Liver (tissue), 9 donors: ENCODE measurements around the gene LHFPL5. TPM values are rescaled to one million over a fixed set of nuclear protein-coding genes. Genes with fewer than 3 reads are reported as not detected.

Source experiments
- DNase-seq: peaks from one replicate; pipeline ENCODE4 v3.0.0-alpha.2; 2017; ENCODE audit warnings: low spot score
- H3K27ac ChIP-seq, 2 donors: one replicate each; pipeline ENCODE4 v1.7.0; 2013; ENCODE audit warnings: inconsistent platforms in 2 of 2, low read length in 2 of 2, control low read depth in 1 of 2, low read depth in 1 of 2, mild to moderate bottlenecking in 1 of 2
- H3K27me3 ChIP-seq, 4 donors: one replicate each; pipeline versions ENCODE4 v1.6.1 to v1.7.0; 2013; ENCODE audit warnings: low read length in 3 of 4, inconsistent platforms in 1 of 4, mild to moderate bottlenecking in 1 of 4, moderate library complexity in 1 of 4; ENCODE audit not compliant: control insufficient read depth in 4 of 4, insufficient read depth in 4 of 4
- H3K36me3 ChIP-seq, 4 donors: one replicate each; pipeline versions ENCODE4 v1.6.1 to v1.7.0; 2013; ENCODE audit warnings: low read length in 3 of 4, mild to moderate bottlenecking in 3 of 4, low read depth in 1 of 4, moderate library complexity in 1 of 4; ENCODE audit not compliant: control insufficient read depth in 4 of 4, insufficient read depth in 3 of 4
- H3K4me1 ChIP-seq, 4 donors: one replicate each; pipeline versions ENCODE4 v1.6.1 to v1.7.0; 2013; ENCODE audit warnings: low read length in 3 of 4, mild to moderate bottlenecking in 3 of 4, moderate library complexity in 1 of 4; ENCODE audit not compliant: control insufficient read depth in 4 of 4, insufficient read depth in 4 of 4
- H3K4me3 ChIP-seq, 3 donors: one replicate each; pipeline versions ENCODE4 v1.6.1 to v1.7.0; 2013; ENCODE audit warnings: low read length in 3 of 3, control low read depth in 1 of 3, low read depth in 1 of 3, mild to moderate bottlenecking in 1 of 3
- H3K9ac ChIP-seq, 2 donors: one replicate each; pipeline ENCODE4 v1.7.0; 2013; ENCODE audit warnings: low read length in 2 of 2, mild to moderate bottlenecking in 2 of 2, moderate library complexity in 2 of 2, control low read depth in 1 of 2, low read depth in 1 of 2
- H3K9me3 ChIP-seq, 4 donors: one replicate each; pipeline versions ENCODE4 v1.6.1 to v1.7.0; 2013; ENCODE audit warnings: low read length in 3 of 4; ENCODE audit not compliant: control insufficient read depth in 4 of 4
- EGR1 ChIP-seq, 2 donors: IDR thresholded peaks; 2 replicates each; pipeline ENCODE4 v1.6.1; 2016 to 2018; ENCODE audit warnings: antibody characterized with exemption in 2 of 2, low read depth in 2 of 2
- FOXA1 ChIP-seq: IDR thresholded peaks from 2 replicates; pipeline ENCODE4 v1.6.1; 2016; ENCODE audit warnings: antibody characterized with exemption
- FOXA2 ChIP-seq: IDR thresholded peaks from 2 replicates; pipeline ENCODE4 v1.6.1; 2016; ENCODE audit warnings: antibody characterized with exemption
- GABPA ChIP-seq, 2 donors: IDR thresholded peaks in 1 of 2; conservative IDR thresholded peaks in 1 of 2; 2 replicates each; pipeline ENCODE4 v1.6.1; 2016; ENCODE audit warnings: antibody characterized with exemption in 2 of 2, mild to moderate bottlenecking in 1 of 2, moderate library complexity in 1 of 2
- HNF4A ChIP-seq, 2 donors: conservative IDR thresholded peaks; 2 replicates each; pipeline ENCODE4 v1.6.1; 2016; ENCODE audit warnings: antibody characterized with exemption in 2 of 2, mild to moderate bottlenecking in 2 of 2
- HNF4G ChIP-seq: IDR thresholded peaks from 2 replicates; pipeline ENCODE4 v1.6.1; 2016; ENCODE audit warnings: antibody characterized with exemption
- NR2F2 ChIP-seq: IDR thresholded peaks from 2 replicates; pipeline ENCODE4 v1.6.1; 2016; ENCODE audit warnings: antibody characterized with exemption
- RAD21 ChIP-seq, 2 donors: IDR thresholded peaks; 2 replicates each; pipeline ENCODE4 v1.6.1; 2016; ENCODE audit warnings: antibody characterized with exemption in 2 of 2, mild to moderate bottlenecking in 2 of 2
- RXRA ChIP-seq, 2 donors: IDR thresholded peaks; 2 replicates each; pipeline ENCODE4 v1.6.1; 2017 to 2018; ENCODE audit warnings: antibody characterized with exemption in 2 of 2, mild to moderate bottlenecking in 1 of 2
- SP1 ChIP-seq: IDR thresholded peaks from 2 replicates; pipeline ENCODE4 v1.6.1; 2018; ENCODE audit warnings: antibody characterized with exemption, mild to moderate bottlenecking
- TAF1 ChIP-seq: conservative IDR thresholded peaks from 2 replicates; pipeline ENCODE4 v1.6.1; 2016; ENCODE audit warnings: antibody characterized with exemption, mild to moderate bottlenecking
- YY1 ChIP-seq: IDR thresholded peaks from 2 replicates; pipeline ENCODE4 v1.6.1; 2016; ENCODE audit warnings: antibody characterized with exemption, mild to moderate bottlenecking
- WGBS: extraction: QIAGEN DNeasy Blood & Tissue Kit; methylation state at CpG from one replicate; pipeline ENCODE4 v1.1.7; 2013; 5-methylcytosine and 5-hydroxymethylcytosine counted together
- polyA plus RNA-seq, 2 donors: library from polyadenylated mRNA; stranded (reverse) in 1 of 2; unstranded in 1 of 2; fragments of 200-250 nt in 1 of 2; fragments of >200 nt in 1 of 2; fragmentation: Nextera tagmentation in 1 of 2; extraction: Ambion mirVana in 1 of 2; gene quantifications; one replicate each; pipeline versions ENCODE4 v1.2.1 to v1.2.3, GENCODE V29; 2013 to 2015
- total RNA-seq, 2 donors: library from RNA; depleted of rRNA; stranded (reverse); fragments of >200 nt; gene quantifications; one replicate each; pipeline ENCODE4 v1.2.3, GENCODE V29; 2014
- TF ChIP-seq, protein P1 (sequence below): fragments of 150-350 bp; IDR thresholded peaks from 2 replicates; pipeline ENCODE4 v1.5.1; 2017; ENCODE audit warnings: improper control_type of control experiment, low read depth, low read length; ENCODE audit not compliant: missing input control
- TF ChIP-seq, protein P2 (sequence below): IDR thresholded peaks from 2 replicates; pipeline ENCODE4 v1.6.1; 2016; ENCODE audit warnings: antibody characterized with exemption
- TF ChIP-seq, protein P3 (sequence below): IDR thresholded peaks from 2 replicates; pipeline ENCODE4 v1.6.1; 2016; ENCODE audit warnings: antibody characterized with exemption
- TF ChIP-seq, protein P4 (sequence below): IDR thresholded peaks from 2 replicates; pipeline ENCODE4 v1.6.1; 2016; ENCODE audit warnings: antibody characterized with exemption
- TF ChIP-seq, protein P5 (sequence below): IDR thresholded peaks from 2 replicates; pipeline ENCODE4 v1.6.1; 2016; ENCODE audit warnings: antibody characterized with exemption, mild to moderate bottlenecking
- donor health status: healthy.
- donor health status: healthy.
- donor health status: healthy.
- donor health status: healthy.
- donor health status: healthy.

LHFPL5 gene
- total and polyA plus RNA-seq, 4 donors = not detected

DNA sequence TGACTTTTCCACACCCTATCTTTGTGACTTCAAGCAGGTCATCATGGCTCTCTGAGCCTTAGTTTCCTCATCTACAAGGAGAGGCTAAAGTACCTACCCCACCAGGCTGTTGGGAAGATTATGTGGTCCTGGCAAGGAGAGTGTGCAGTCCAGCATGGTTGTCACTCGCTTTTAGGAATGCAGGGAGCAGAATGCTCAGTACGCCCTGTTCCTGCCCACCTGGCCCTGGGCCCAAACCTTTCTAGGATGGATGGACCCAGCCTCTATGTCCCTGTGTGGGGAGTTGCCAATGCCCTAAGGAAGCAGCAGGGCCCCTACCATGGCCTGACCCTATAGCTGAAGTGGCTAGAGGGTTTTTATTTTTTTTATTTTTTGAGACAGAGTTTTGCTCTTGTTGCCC, 26.7 kb upstream of the LHFPL5 start (continued):
- TF ChIP-seq, protein P1, sequence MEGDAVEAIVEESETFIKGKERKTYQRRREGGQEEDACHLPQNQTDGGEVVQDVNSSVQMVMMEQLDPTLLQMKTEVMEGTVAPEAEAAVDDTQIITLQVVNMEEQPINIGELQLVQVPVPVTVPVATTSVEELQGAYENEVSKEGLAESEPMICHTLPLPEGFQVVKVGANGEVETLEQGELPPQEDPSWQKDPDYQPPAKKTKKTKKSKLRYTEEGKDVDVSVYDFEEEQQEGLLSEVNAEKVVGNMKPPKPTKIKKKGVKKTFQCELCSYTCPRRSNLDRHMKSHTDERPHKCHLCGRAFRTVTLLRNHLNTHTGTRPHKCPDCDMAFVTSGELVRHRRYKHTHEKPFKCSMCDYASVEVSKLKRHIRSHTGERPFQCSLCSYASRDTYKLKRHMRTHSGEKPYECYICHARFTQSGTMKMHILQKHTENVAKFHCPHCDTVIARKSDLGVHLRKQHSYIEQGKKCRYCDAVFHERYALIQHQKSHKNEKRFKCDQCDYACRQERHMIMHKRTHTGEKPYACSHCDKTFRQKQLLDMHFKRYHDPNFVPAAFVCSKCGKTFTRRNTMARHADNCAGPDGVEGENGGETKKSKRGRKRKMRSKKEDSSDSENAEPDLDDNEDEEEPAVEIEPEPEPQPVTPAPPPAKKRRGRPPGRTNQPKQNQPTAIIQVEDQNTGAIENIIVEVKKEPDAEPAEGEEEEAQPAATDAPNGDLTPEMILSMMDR = no peak
- TF ChIP-seq GABPA (IDR thresholded peaks at IDR 0.05 in 1 of 2, conservative IDR thresholded peaks at IDR 0.05 in 1 of 2) (no peak), RAD21 (IDR thresholded peaks at IDR 0.05) (no peak), NR2F2 (no peak)

DNA sequence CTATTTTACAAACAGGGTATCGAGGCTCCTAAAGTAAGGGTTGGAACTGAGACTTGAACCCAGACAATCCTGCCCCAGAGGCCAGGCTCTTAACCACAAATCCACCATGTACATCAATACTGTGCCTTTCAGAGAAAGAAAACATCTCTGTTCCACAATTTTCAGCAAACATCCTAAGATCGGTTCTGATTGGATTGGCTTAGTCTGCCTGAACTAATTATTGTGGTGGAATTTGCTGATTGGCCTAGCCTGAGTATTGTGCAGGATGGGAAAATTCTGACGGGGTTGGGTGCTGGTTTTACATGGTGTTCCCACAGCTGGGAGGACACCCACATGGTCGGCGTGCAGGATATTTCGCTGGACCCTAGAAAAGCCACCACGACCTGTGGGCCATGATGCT, 24.4 kb upstream of the LHFPL5 start, which contains the start of gene CLPSL1:
CLPSL1 (plus strand) TSS at position 301 of the 400 bp plus-strand sequence; CDS start at position 393, 92 bp downstream.
- Histone ChIP-seq H3K36me3 (no peaks in the 10 kb centered on the region), H3K27me3 (no peaks in the 10 kb centered on the region), H3K27ac (no peak within 1 kb of the TSS), H3K4me1 (peaks cover 0 to 6% (median 3%) of the 10 kb centered on the region in 4 donors), H3K9me3 (no peaks in the 10 kb centered on the region), H3K9ac (no peak within 1 kb of the TSS), H3K4me3 (no peak within 1 kb of the TSS)
- TF ChIP-seq YY1 (no peak), SP1 (no peak), HNF4A (conservative IDR thresholded peaks at IDR 0.05) (no peak), FOXA2 (no peak), TAF1 (no peak), EGR1 (IDR thresholded peaks at IDR 0.05; ENCODE audit: low read depth in 2 of 2) (no peak)
- TF ChIP-seq, protein P2, sequence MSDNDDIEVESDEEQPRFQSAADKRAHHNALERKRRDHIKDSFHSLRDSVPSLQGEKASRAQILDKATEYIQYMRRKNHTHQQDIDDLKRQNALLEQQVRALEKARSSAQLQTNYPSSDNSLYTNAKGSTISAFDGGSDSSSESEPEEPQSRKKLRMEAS = no peak
- 88% methylated on average over 7 of the region's 7 CpGs for WGBS
- DNase-seq = no peak

DNA sequence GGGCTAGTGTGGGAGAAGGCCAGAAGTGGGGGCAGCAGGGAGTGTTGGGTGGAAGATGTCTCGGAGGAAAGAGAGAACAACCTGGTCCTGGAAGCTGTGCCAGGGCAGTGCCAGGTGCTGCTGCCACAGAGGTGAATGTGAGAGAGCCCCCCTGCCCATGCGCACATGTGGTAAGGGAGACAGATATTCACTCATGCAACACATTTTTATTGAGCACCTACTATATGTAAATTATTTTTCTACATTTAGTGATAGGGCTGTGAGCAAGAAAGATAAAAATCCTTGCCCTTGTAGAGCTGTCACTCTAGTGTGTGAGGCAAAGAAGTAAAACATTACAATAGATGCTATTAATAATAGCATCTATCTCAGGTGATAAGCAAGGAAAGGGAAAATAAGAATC, 23.9 kb upstream of the LHFPL5 start:
- no peaks in the 10 kb centered on the region for H3K9me3 ChIP-seq
- H3K4me1 ChIP-seq = peaks cover 0 to 5% (median 2%) of the 10 kb centered on the region in 4 donors
- H3K9ac ChIP-seq = no peak overlapping the region
- WGBS = 93% methylated on average over 2 of the region's 2 CpGs
- no peaks in the 10 kb centered on the region for H3K27me3 ChIP-seq
- no peak for DNase-seq
- TF ChIP-seq FOXA1 (no peak), SP1 (no peak), YY1 (no peak), TAF1 (no peak), RXRA (IDR thresholded peaks at IDR 0.05) (no peak), FOXA2 (no peak), HNF4G (no peak), EGR1 (IDR thresholded peaks at IDR 0.05; ENCODE audit: low read depth in 2 of 2) (no peak)
- TF ChIP-seq, protein P3, sequence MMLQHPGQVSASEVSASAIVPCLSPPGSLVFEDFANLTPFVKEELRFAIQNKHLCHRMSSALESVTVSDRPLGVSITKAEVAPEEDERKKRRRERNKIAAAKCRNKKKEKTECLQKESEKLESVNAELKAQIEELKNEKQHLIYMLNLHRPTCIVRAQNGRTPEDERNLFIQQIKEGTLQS = no peak
- TF ChIP-seq, protein P4, sequence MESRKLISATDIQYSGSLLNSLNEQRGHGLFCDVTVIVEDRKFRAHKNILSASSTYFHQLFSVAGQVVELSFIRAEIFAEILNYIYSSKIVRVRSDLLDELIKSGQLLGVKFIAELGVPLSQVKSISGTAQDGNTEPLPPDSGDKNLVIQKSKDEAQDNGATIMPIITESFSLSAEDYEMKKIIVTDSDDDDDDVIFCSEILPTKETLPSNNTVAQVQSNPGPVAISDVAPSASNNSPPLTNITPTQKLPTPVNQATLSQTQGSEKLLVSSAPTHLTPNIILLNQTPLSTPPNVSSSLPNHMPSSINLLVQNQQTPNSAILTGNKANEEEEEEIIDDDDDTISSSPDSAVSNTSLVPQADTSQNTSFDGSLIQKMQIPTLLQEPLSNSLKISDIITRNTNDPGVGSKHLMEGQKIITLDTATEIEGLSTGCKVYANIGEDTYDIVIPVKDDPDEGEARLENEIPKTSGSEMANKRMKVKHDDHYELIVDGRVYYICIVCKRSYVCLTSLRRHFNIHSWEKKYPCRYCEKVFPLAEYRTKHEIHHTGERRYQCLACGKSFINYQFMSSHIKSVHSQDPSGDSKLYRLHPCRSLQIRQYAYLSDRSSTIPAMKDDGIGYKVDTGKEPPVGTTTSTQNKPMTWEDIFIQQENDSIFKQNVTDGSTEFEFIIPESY = no peak
- TF ChIP-seq, protein P1 = no peak
- TF ChIP-seq, protein P2 = no peak
- TF ChIP-seq, protein P5, sequence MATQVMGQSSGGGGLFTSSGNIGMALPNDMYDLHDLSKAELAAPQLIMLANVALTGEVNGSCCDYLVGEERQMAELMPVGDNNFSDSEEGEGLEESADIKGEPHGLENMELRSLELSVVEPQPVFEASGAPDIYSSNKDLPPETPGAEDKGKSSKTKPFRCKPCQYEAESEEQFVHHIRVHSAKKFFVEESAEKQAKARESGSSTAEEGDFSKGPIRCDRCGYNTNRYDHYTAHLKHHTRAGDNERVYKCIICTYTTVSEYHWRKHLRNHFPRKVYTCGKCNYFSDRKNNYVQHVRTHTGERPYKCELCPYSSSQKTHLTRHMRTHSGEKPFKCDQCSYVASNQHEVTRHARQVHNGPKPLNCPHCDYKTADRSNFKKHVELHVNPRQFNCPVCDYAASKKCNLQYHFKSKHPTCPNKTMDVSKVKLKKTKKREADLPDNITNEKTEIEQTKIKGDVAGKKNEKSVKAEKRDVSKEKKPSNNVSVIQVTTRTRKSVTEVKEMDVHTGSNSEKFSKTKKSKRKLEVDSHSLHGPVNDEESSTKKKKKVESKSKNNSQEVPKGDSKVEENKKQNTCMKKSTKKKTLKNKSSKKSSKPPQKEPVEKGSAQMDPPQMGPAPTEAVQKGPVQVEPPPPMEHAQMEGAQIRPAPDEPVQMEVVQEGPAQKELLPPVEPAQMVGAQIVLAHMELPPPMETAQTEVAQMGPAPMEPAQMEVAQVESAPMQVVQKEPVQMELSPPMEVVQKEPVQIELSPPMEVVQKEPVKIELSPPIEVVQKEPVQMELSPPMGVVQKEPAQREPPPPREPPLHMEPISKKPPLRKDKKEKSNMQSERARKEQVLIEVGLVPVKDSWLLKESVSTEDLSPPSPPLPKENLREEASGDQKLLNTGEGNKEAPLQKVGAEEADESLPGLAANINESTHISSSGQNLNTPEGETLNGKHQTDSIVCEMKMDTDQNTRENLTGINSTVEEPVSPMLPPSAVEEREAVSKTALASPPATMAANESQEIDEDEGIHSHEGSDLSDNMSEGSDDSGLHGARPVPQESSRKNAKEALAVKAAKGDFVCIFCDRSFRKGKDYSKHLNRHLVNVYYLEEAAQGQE = no peak
- H3K36me3 ChIP-seq = no peaks in the 10 kb centered on the region
- no peak overlapping the region for H3K27ac ChIP-seq
- H3K4me3 ChIP-seq = no peak overlapping the region
